ENCODE data around the gene BET1L.

BET1L gene

GRCh38 chr11:209275-210121, 2.3 kb upstream of the BET1L start:
- DNase-seq: no peak

- DNase-seq: no peak
Measured at GRCh38 chr11:208917-209260, 1.7 kb upstream of the BET1L start.

- DNase-seq: peak; percentile 91
Measured at GRCh38 chr11:208181-208916, 1.1 kb upstream of the BET1L start.

GRCh38 chr11:207863-208180, 623 bp upstream of the BET1L start:
- DNase-seq: no peak

- no peak for DNase-seq
Measured at GRCh38 chr11:206526-207207, 532 bp downstream of the BET1L start.

- DNase-seq: peak; percentile 57
Measured at GRCh38 chr11:206002-206384, 1.2 kb downstream of the BET1L start.

GRCh38 chr11:205221-206001, 1.8 kb downstream of the BET1L start:
- no peak for DNase-seq

- peak; percentile 55 for DNase-seq
Measured at GRCh38 chr11:204587-205109, 2.6 kb downstream of the BET1L start.

- DNase-seq: peak; percentile 49
Measured at GRCh38 chr11:203945-204586, 3.1 kb downstream of the BET1L start.

- DNase-seq: peak; percentile 52
Measured at GRCh38 chr11:203056-203944, 3.9 kb downstream of the BET1L start.

- DNase-seq: peak; percentile 56
Measured at GRCh38 chr11:202490-202889, 4.7 kb downstream of the BET1L start.

GRCh38 chr11:201966-202365, 5.2 kb downstream of the BET1L start:
- DNase-seq: peak; percentile 56

GRCh38 chr11:200224-201003, 6.8 kb downstream of the BET1L start:
- peak; percentile 52 for DNase-seq

- peak; percentile 50 for DNase-seq
Measured at GRCh38 chr11:199782-200181, 7.4 kb downstream of the BET1L start.

GRCh38 chr11:199004-199581, 8.1 kb downstream of the BET1L start:
- peak; percentile 50 for DNase-seq

GRCh38 chr11:198236-198806, 8.9 kb downstream of the BET1L start:
- no peak for DNase-seq

GRCh38 chr11:197741-198235, 9.4 kb downstream of the BET1L start:
- DNase-seq: peak; percentile 50

GRCh38 chr11:196786-197731, 10.1 kb downstream of the BET1L start:
- peak; percentile 54 for DNase-seq
